H9 (cell line): ENCODE results near the gene RBMS3. TPM values are rescaled to one million over a fixed set of nuclear protein-coding genes. Genes with fewer than 3 reads are reported as not detected.

Source experiments
- DNase-seq: peaks from one replicate; pipeline ENCODE4 v3.0.0-alpha.2; 2017
- H2AFZ ChIP-seq: one replicate; pipeline ENCODE4 v1.6.1; 2013; ENCODE audit warnings: mild to moderate bottlenecking, low read length, control low read depth, moderate library complexity
- H2AK5ac ChIP-seq: 2 replicates; pipeline ENCODE4 v1.6.1; 2013; ENCODE audit warnings: low read length, control low read depth, mixed read lengths; ENCODE audit not compliant: insufficient read length
- H2BK120ac ChIP-seq: one replicate; pipeline ENCODE4 v1.6.1; 2013; ENCODE audit warnings: low read depth, mild to moderate bottlenecking, low read length, control low read depth, inconsistent platforms; ENCODE audit not compliant: poor library complexity, severe bottlenecking
- H2BK12ac ChIP-seq: 2 replicates; pipeline ENCODE4 v1.6.1; 2013; ENCODE audit warnings: low read length, control low read depth, mixed read lengths, low read depth; ENCODE audit not compliant: insufficient read length
- H2BK15ac ChIP-seq: 2 replicates; pipeline ENCODE4 v1.6.1; 2013; ENCODE audit warnings: low read depth, low read length, control low read depth
- H2BK20ac ChIP-seq: one replicate; pipeline ENCODE4 v1.6.1; 2013; ENCODE audit warnings: low read depth, mild to moderate bottlenecking, low read length, control low read depth, inconsistent platforms; ENCODE audit not compliant: poor library complexity, severe bottlenecking
- H2BK5ac ChIP-seq: 2 replicates; pipeline ENCODE4 v1.6.1; 2013; ENCODE audit warnings: low read length, control low read depth, mixed read lengths; ENCODE audit not compliant: insufficient read length
- H3K14ac ChIP-seq: 2 replicates; pipeline ENCODE4 v1.6.1; 2013; ENCODE audit warnings: low read length, control low read depth; ENCODE audit not compliant: insufficient read depth
- H3K18ac ChIP-seq: 2 replicates; pipeline ENCODE4 v1.6.1; 2013; ENCODE audit warnings: low read depth, mild to moderate bottlenecking, mixed read lengths, low read length, control low read depth; ENCODE audit not compliant: insufficient read length
- H3K23ac ChIP-seq: 2 replicates; pipeline ENCODE4 v1.6.1; 2013; ENCODE audit warnings: low read length, control low read depth, mixed read lengths, low read depth; ENCODE audit not compliant: insufficient read length
- H3K23me2 ChIP-seq: 2 replicates; pipeline ENCODE4 v1.6.1; 2013; ENCODE audit warnings: low read depth, mild to moderate bottlenecking, mixed read lengths, low read length, control low read depth; ENCODE audit not compliant: insufficient read length, poor library complexity, severe bottlenecking
- H3K27ac ChIP-seq: 2 replicates; pipeline ENCODE4 v1.5.1; 2013; ENCODE audit warnings: low read length, control low read depth, mixed read lengths, low read depth; ENCODE audit not compliant: insufficient read length
- H3K27me3 ChIP-seq: 2 replicates; pipeline ENCODE4 v1.6.1; 2013; ENCODE audit warnings: low read length, control low read depth, inconsistent platforms; ENCODE audit not compliant: insufficient read depth
- H3K4ac ChIP-seq: 2 replicates; pipeline ENCODE4 v1.6.1; 2013; ENCODE audit warnings: low read depth, mild to moderate bottlenecking, control low read depth, inconsistent platforms, low read length, moderate library complexity
- H3K4me1 ChIP-seq: 2 replicates; pipeline ENCODE4 v1.6.1; 2013; ENCODE audit warnings: low read length, control low read depth, inconsistent platforms; ENCODE audit not compliant: insufficient read depth
- H3K4me2 ChIP-seq: 2 replicates; pipeline ENCODE4 v1.6.1; 2013; ENCODE audit warnings: low read length, control low read depth, mixed read lengths; ENCODE audit not compliant: insufficient read length, insufficient read depth
- H3K56ac ChIP-seq: 2 replicates; pipeline ENCODE4 v1.6.1; 2013; ENCODE audit warnings: low read depth, mild to moderate bottlenecking, mixed read lengths, low read length, control low read depth; ENCODE audit not compliant: insufficient read length
- H3K79me1 ChIP-seq: 2 replicates; pipeline ENCODE4 v1.6.1; 2013; ENCODE audit warnings: low read depth, mild to moderate bottlenecking, moderate library complexity, low read length, control low read depth, inconsistent platforms; ENCODE audit not compliant: insufficient read depth, poor library complexity, severe bottlenecking
- H3K79me2 ChIP-seq: 2 replicates; pipeline ENCODE4 v1.6.1; 2013; ENCODE audit warnings: low read length, control low read depth, inconsistent platforms; ENCODE audit not compliant: insufficient read depth
- H3K9ac ChIP-seq: 2 replicates; pipeline ENCODE4 v1.6.1; 2013; ENCODE audit warnings: low read length, control low read depth, mixed read lengths; ENCODE audit not compliant: insufficient read length; ENCODE audit errors: extremely low read depth
- H3K9me3 ChIP-seq: one replicate; pipeline ENCODE4 v1.6.1; 2013; ENCODE audit warnings: low read depth, low read length, inconsistent platforms; ENCODE audit not compliant: control insufficient read depth
- H3T11ph ChIP-seq: one replicate; pipeline ENCODE4 v1.6.1; 2013; ENCODE audit warnings: mild to moderate bottlenecking, low read length, control low read depth, inconsistent platforms
- H4K20me1 ChIP-seq: one replicate; pipeline ENCODE4 v1.6.1; 2013; ENCODE audit not compliant: control insufficient read depth, insufficient read length, insufficient read depth
- H4K5ac ChIP-seq: 2 replicates; pipeline ENCODE4 v1.6.1; 2013; ENCODE audit warnings: low read depth, mild to moderate bottlenecking, mixed read lengths, low read length, control low read depth; ENCODE audit not compliant: insufficient read length
- H4K8ac ChIP-seq: replicated peaks from 2 replicates; pipeline ENCODE4 v1.6.1; 2013; ENCODE audit warnings: low read length, control low read depth, mixed read lengths, low read depth; ENCODE audit not compliant: insufficient read length
- H4K91ac ChIP-seq: 2 replicates; pipeline ENCODE4 v1.6.1; 2013; ENCODE audit warnings: low read depth, mild to moderate bottlenecking, moderate library complexity, mixed read lengths, low read length, control low read depth; ENCODE audit not compliant: insufficient read length
- H3K27ac Mint-ChIP-seq, 3 experiments: 2 replicates in 2 of 3; 3 replicates in 1 of 3; pipeline ENCODE4 v1.8.0; 2020 to 2021; ENCODE audit warnings: mixed read lengths in 3 of 3, mild to moderate bottlenecking in 1 of 3, moderate library complexity in 1 of 3
- H3K27me3 Mint-ChIP-seq: 2 replicates; pipeline ENCODE4 v1.8.0; 2021; ENCODE audit warnings: low read depth, mild to moderate bottlenecking, moderate library complexity, mixed read lengths
- H3K36me3 Mint-ChIP-seq, 3 experiments: 2 replicates in 2 of 3; 3 replicates in 1 of 3; pipeline ENCODE4 v1.8.0; 2020 to 2021; ENCODE audit warnings: low read depth in 3 of 3, mixed read lengths in 3 of 3; ENCODE audit not compliant: insufficient read depth in 1 of 3
- H3K4me1 Mint-ChIP-seq, 2 experiments: 2 replicates each; pipeline ENCODE4 v1.8.0; 2020; ENCODE audit warnings: mixed read lengths in 2 of 2
- H3K4me3 Mint-ChIP-seq, 2 experiments: 2 replicates in 1 of 2; 3 replicates in 1 of 2; pipeline ENCODE4 v1.8.0; 2020 to 2021; ENCODE audit warnings: mild to moderate bottlenecking in 2 of 2, mixed read lengths in 2 of 2, moderate library complexity in 1 of 2
- H3K9me3 Mint-ChIP-seq, 2 experiments: 2 replicates in 1 of 2; 3 replicates in 1 of 2; pipeline ENCODE4 v1.8.0; 2020; ENCODE audit warnings: mild to moderate bottlenecking in 2 of 2, mixed read lengths in 2 of 2, moderate library complexity in 1 of 2
- WGBS: extraction: QIAGEN DNeasy Blood & Tissue Kit; methylation state at CpG from one replicate; pipeline ENCODE4 v1.1.7; 2013; ENCODE audit warnings: missing lambda C conversion rate, low lambda C conversion rate, mixed read lengths; ENCODE audit not compliant: insufficient read length; ENCODE audit errors: extremely low coverage; 5-methylcytosine and 5-hydroxymethylcytosine counted together
- total RNA-seq: library from RNA; stranded (reverse); gene quantifications from 2 replicates; pipeline ENCODE4 v1.2.1, GENCODE V29; 2021
- TF ChIP-seq, protein P1 (sequence below): fragments of 200-600 bp; sonication (generic); conservative IDR thresholded peaks from 3 replicates; pipeline ENCODE4 v1.8.0; 2021; ENCODE audit warnings: antibody characterized with exemption, mild to moderate bottlenecking

The RBMS3 gene
- total RNA-seq, 1 experiment from 2014 or later, result 8.1 TPM

- H3K27me3 ChIP-seq, result no peaks in the 10 kb centered on the region
- no peak overlapping the region for H2BK15ac ChIP-seq
- H3K14ac ChIP-seq, result no peak overlapping the region
- WGBS, result no CpG with 5 or more reads among the region's 3 CpGs
- H3K36me3 Mint-ChIP-seq, result peaks cover 0 to 11% (median 0%) of the 10 kb centered on the region in 3 experiments; a peak in 3 of 7 replicates
- H2BK120ac ChIP-seq, result no peak overlapping the region
- no peak overlapping the region for H2BK5ac ChIP-seq
- H3K27me3 Mint-ChIP-seq, result no peaks in the 10 kb centered on the region
- no peak overlapping the region for H3K4ac ChIP-seq
- H3K56ac ChIP-seq, result no peak overlapping the region
- H2AK5ac ChIP-seq, result no peak overlapping the region
- H3K79me1 ChIP-seq, result no peaks in the 10 kb centered on the region
- no peak overlapping the region for H3K4me3 Mint-ChIP-seq
- H2AFZ ChIP-seq, result no peak overlapping the region
- H3K9me3 Mint-ChIP-seq, result peaks cover 4 to 7% of the 10 kb centered on the region in 2 experiments; a peak in 2 of 5 replicates
- no peak overlapping the region for H3K18ac ChIP-seq
- H4K20me1 ChIP-seq, result no peaks in the 10 kb centered on the region
- peaks cover 5% of the 10 kb centered on the region; the same call in 1 of the 2 replicates for H3K4me1 ChIP-seq
- no peaks in the 10 kb centered on the region for H3K79me2 ChIP-seq
- H3K23ac ChIP-seq, result no peak overlapping the region
- H2BK12ac ChIP-seq, result no peak overlapping the region
- H3K9me3 ChIP-seq, result no peaks in the 10 kb centered on the region
- peaks cover 12 to 15% of the 10 kb centered on the region in 2 experiments; a peak in 3 of 4 replicates for H3K4me1 Mint-ChIP-seq
- no peaks in the 10 kb centered on the region for H3K23me2 ChIP-seq
- no peak overlapping the region for H4K8ac ChIP-seq
- 0 out of 7 replicates have a peak overlapping the region, but pooled peaks of 1 of the 3 experiments have one; percentile 51 for H3K27ac Mint-ChIP-seq
- no peak overlapping the region for H3T11ph ChIP-seq
- TF ChIP-seq, protein P1, sequence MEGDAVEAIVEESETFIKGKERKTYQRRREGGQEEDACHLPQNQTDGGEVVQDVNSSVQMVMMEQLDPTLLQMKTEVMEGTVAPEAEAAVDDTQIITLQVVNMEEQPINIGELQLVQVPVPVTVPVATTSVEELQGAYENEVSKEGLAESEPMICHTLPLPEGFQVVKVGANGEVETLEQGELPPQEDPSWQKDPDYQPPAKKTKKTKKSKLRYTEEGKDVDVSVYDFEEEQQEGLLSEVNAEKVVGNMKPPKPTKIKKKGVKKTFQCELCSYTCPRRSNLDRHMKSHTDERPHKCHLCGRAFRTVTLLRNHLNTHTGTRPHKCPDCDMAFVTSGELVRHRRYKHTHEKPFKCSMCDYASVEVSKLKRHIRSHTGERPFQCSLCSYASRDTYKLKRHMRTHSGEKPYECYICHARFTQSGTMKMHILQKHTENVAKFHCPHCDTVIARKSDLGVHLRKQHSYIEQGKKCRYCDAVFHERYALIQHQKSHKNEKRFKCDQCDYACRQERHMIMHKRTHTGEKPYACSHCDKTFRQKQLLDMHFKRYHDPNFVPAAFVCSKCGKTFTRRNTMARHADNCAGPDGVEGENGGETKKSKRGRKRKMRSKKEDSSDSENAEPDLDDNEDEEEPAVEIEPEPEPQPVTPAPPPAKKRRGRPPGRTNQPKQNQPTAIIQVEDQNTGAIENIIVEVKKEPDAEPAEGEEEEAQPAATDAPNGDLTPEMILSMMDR, result no peak
- H3K4me2 ChIP-seq, result no peak overlapping the region
- no peak overlapping the region for H3K9ac ChIP-seq
- no peak overlapping the region for H4K91ac ChIP-seq
- no peak overlapping the region for H4K5ac ChIP-seq
- H3K27ac ChIP-seq, result no peak overlapping the region
- no peak overlapping the region for H2BK20ac ChIP-seq
- DNase-seq, result no peak
These were observed 425.3 kb downstream of the RBMS3 start for GRCh38 chr3:29705906-29706844.
